Measurements from ENCODE around the gene AP5M1. TPM values are rescaled to one million over a fixed set of nuclear protein-coding genes. Genes with fewer than 3 reads are reported as not detected.
A peak's percentile ranks its signal among the peaks of the same experiment; 100 is the strongest.

The AP5M1 gene
- total RNA-seq, 1 donor from 2014 or later = 11.6 TPM

GRCh38 chr14:57314396-57315089 lies 45.8 kb downstream of the AP5M1 start:
- H3K4me3 ChIP-seq (ENCODE audit: low read depth, low read length) = no peak overlapping the region
- TF ChIP-seq CTCF (IDR thresholded peaks at IDR 0.05; ENCODE audit: insufficient read depth, low read length, severe bottlenecking) = no peak
- no peak for DNase-seq (ENCODE audit: low read depth)
- FAIRE-seq = peak; percentile 86
- no peaks in the 10 kb centered on the region for H3K27me3 ChIP-seq (ENCODE audit: control insufficient read depth, insufficient read depth, low read length)
- no peaks in the 10 kb centered on the region for H3K36me3 ChIP-seq (ENCODE audit: control insufficient read depth, insufficient read depth, low read length)

GRCh38 chr14:57317248-57317833 lies 48.6 kb downstream of the AP5M1 start:
- FAIRE-seq = no peak
- Histone ChIP-seq H3K36me3 (ENCODE audit: control insufficient read depth, insufficient read depth, low read length) (no peaks in the 10 kb centered on the region), H3K4me3 (ENCODE audit: low read depth, low read length) (no peak overlapping the region), H3K27me3 (ENCODE audit: control insufficient read depth, insufficient read depth, low read length) (peaks cover 1% of the 10 kb centered on the region)
- DNase-seq (ENCODE audit: low read depth) = peak; percentile 77
- TF ChIP-seq CTCF (IDR thresholded peaks at IDR 0.05; ENCODE audit: insufficient read depth, low read length, severe bottlenecking) = peak; percentile 71

GRCh38 chr14:57319636-57320192 lies 50.9 kb downstream of the AP5M1 start:
- DNase-seq (ENCODE audit: low read depth) = no peak
- no peak for TF ChIP-seq CTCF (IDR thresholded peaks at IDR 0.05; ENCODE audit: insufficient read depth, low read length, severe bottlenecking)
- no peak overlapping the region for H3K4me3 ChIP-seq (ENCODE audit: low read depth, low read length)
- no peaks in the 10 kb centered on the region for H3K36me3 ChIP-seq (ENCODE audit: control insufficient read depth, insufficient read depth, low read length)
- FAIRE-seq = no peak
- peaks cover 1% of the 10 kb centered on the region for H3K27me3 ChIP-seq (ENCODE audit: control insufficient read depth, insufficient read depth, low read length)

GRCh38 chr14:57323721-57324120 lies 55.0 kb downstream of the AP5M1 start:
- FAIRE-seq = no peak
- TF ChIP-seq CTCF (IDR thresholded peaks at IDR 0.05; ENCODE audit: insufficient read depth, low read length, severe bottlenecking) = no peak
- no peak overlapping the region for H3K4me3 ChIP-seq (ENCODE audit: low read depth, low read length)
- H3K27me3 ChIP-seq (ENCODE audit: control insufficient read depth, insufficient read depth, low read length) = peaks cover 1% of the 10 kb centered on the region
- H3K36me3 ChIP-seq (ENCODE audit: control insufficient read depth, insufficient read depth, low read length) = no peaks in the 10 kb centered on the region
- no peak for DNase-seq (ENCODE audit: low read depth)

GRCh38 chr14:57326253-57326652 lies 57.5 kb downstream of the AP5M1 start:
- Histone ChIP-seq H3K4me3 (ENCODE audit: low read depth, low read length) (no peak overlapping the region), H3K27me3 (ENCODE audit: control insufficient read depth, insufficient read depth, low read length) (no peaks in the 10 kb centered on the region), H3K36me3 (ENCODE audit: control insufficient read depth, insufficient read depth, low read length) (no peaks in the 10 kb centered on the region)
- DNase-seq (ENCODE audit: low read depth) = no peak
- no peak for FAIRE-seq
- TF ChIP-seq CTCF (IDR thresholded peaks at IDR 0.05; ENCODE audit: insufficient read depth, low read length, severe bottlenecking) = no peak
